Erythroblast (primary cell): ENCODE results near the gene COL1A2.

Source experiments
- GATA1 ChIP-seq: IDR thresholded peaks from 2 replicates; pipeline ENCODE4 v1.6.1; 2011; ENCODE audit warnings: low read depth, mild to moderate bottlenecking, control low read depth, low read length, moderate library complexity
- POLR2A ChIP-seq: IDR thresholded peaks from 2 replicates; pipeline ENCODE4 v1.6.1; 2011; ENCODE audit warnings: mild to moderate bottlenecking, low read length

DNA sequence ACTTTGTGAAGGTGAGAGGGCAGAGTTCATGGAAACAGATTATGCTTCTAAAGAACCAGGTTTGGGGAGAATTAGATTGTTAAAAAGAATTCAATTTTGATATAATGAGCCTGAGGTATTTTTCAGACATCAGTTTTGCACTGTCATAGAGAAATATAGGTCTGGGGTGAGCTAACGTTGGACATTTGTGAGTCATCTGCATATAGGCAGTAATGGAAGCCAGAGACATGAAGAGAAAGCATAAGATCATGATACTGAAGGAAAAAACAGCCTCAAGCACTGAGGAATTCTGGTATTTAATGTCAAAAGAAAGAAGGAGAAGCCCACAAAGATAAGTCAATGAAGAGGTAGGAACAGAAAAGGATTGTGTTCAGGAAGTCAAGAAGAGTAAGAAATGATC, 32.4 kb upstream of the COL1A2 start:
- no peak for TF ChIP-seq POLR2A
- TF ChIP-seq GATA1 = no peak
